Astrocyte of the hippocampus (primary cell): ENCODE data around the gene ACVR1B.

Source experiments
- DNase-seq: peaks from one replicate; pipeline ENCODE4 v3.0.0; 2011; ENCODE audit warnings: low read depth, low spot score

The ACVR1B gene

GRCh38 chr12:51942501-51943000 is 8.9 kb upstream of the ACVR1B start:
- no peak for DNase-seq

- no peak for DNase-seq
Measured at GRCh38 chr12:51943346-51943745, 8.2 kb upstream of the ACVR1B start.

- DNase-seq = no peak
Measured at GRCh38 chr12:51944608-51945233, 6.8 kb upstream of the ACVR1B start.

GRCh38 chr12:51947246-51947996 is 4.1 kb upstream of the ACVR1B start:
- no peak for DNase-seq

GRCh38 chr12:51948066-51948465 is 3.4 kb upstream of the ACVR1B start:
- no peak for DNase-seq

- DNase-seq = no peak
Measured at GRCh38 chr12:51949342-51950030, 2.0 kb upstream of the ACVR1B start.

- DNase-seq = no peak
Measured at GRCh38 chr12:51950682-51951198, 759 bp upstream of the ACVR1B start.

- peak; percentile 23 for DNase-seq
Measured at GRCh38 chr12:51951843-51952722, 584 bp downstream of the ACVR1B start.

GRCh38 chr12:51953089-51953488 is 1.6 kb downstream of the ACVR1B start:
- peak; percentile 21 for DNase-seq

GRCh38 chr12:51953864-51954263 is 2.4 kb downstream of the ACVR1B start:
- no peak for DNase-seq

- no peak for DNase-seq
Measured at GRCh38 chr12:51954561-51955361, 3.3 kb downstream of the ACVR1B start.

- DNase-seq = no peak
Measured at GRCh38 chr12:51955702-51956101, 4.2 kb downstream of the ACVR1B start.

- DNase-seq = no peak
Measured at GRCh38 chr12:51958542-51958941, 7.0 kb downstream of the ACVR1B start.

GRCh38 chr12:51959211-51959610 is 7.7 kb downstream of the ACVR1B start:
- no peak for DNase-seq

GRCh38 chr12:51959921-51960320 is 8.4 kb downstream of the ACVR1B start:
- no peak for DNase-seq

GRCh38 chr12:51960488-51960887 is 9.0 kb downstream of the ACVR1B start:
- DNase-seq = no peak

GRCh38 chr12:51960890-51961289 is 9.4 kb downstream of the ACVR1B start:
- DNase-seq = no peak

GRCh38 chr12:51961834-51962233 is 10.3 kb downstream of the ACVR1B start:
- DNase-seq = no peak

GRCh38 chr12:51962737-51963136 is 11.2 kb downstream of the ACVR1B start:
- DNase-seq = no peak

GRCh38 chr12:51963477-51963876 is 12.0 kb downstream of the ACVR1B start:
- no peak for DNase-seq

- DNase-seq = no peak
Measured at GRCh38 chr12:51969643-51970042, 18.1 kb downstream of the ACVR1B start.
